ENCODE data around the gene UVRAG. TPM values are rescaled to one million over a fixed set of nuclear protein-coding genes. Genes with fewer than 3 reads are reported as not detected.

The UVRAG gene
- total and polyA plus RNA-seq, 4 donors, result 8.7 to 53.2 (median 18.3) TPM

GRCh38 chr11:76120513-76121101, 305.6 kb downstream of the UVRAG start:
- Histone ChIP-seq H3K9me3 (ENCODE audit: control insufficient read depth in 4 of 4, insufficient read depth in 3 of 4, low read length in 3 of 4) (no peaks in the 10 kb centered on the region), H3K9ac (ENCODE audit: insufficient read depth in 1 of 2, low read length in 2 of 2) (peak overlapping the region in 1 of 2 donors; percentile 77), H3K36me3 (ENCODE audit: control insufficient read depth in 4 of 4, insufficient read depth in 4 of 4, low read length in 4 of 4) (peaks cover 0 to 2% (median 0%) of the 10 kb centered on the region in 4 donors), H3K27ac (ENCODE audit: low read depth in 1 of 2, low read length in 1 of 2) (peak overlapping the region in 1 of 2 donors; percentile 64), H3K27me3 (ENCODE audit: control insufficient read depth in 3 of 3, insufficient read depth in 3 of 3, low read length in 2 of 3) (no peaks in the 10 kb centered on the region), H3K4me3 (no peak overlapping the region), H3K4me1 (ENCODE audit: control insufficient read depth in 5 of 5, insufficient read depth in 5 of 5, low read length in 5 of 5) (peaks cover 9 to 50% (median 30%) of the 10 kb centered on the region in 5 donors)
- WGBS, 2 donors, result 37 to 48% methylated on average over 5 of the region's 5 CpGs
- ATAC-seq (ENCODE audit: insufficient read depth, low FRiP score), result no peak
- TF ChIP-seq CTCF (IDR thresholded peaks at IDR 0.05; ENCODE audit: control extremely low read depth, extremely low read depth), result no peak
- DNase-seq, result peak; percentile 74 to 93 (median 91)

GRCh38 chr11:76123248-76123647, 308.2 kb downstream of the UVRAG start:
- H3K9ac ChIP-seq (ENCODE audit: insufficient read depth in 1 of 2, low read length in 2 of 2), result no peak overlapping the region
- H3K27ac ChIP-seq (ENCODE audit: low read depth in 1 of 2, low read length in 1 of 2), result no peak overlapping the region
- H3K27me3 ChIP-seq (ENCODE audit: control insufficient read depth in 3 of 3, insufficient read depth in 3 of 3, low read length in 2 of 3), result no peaks in the 10 kb centered on the region
- peak in 1 of 3 donors; percentile 43 for DNase-seq
- no peak overlapping the region for H3K4me3 ChIP-seq
- H3K9me3 ChIP-seq (ENCODE audit: control insufficient read depth in 4 of 4, insufficient read depth in 3 of 4, low read length in 3 of 4), result no peaks in the 10 kb centered on the region
- WGBS, 2 donors, result 6 to 16% methylated on average over 4 of the region's 4 CpGs
- TF ChIP-seq CTCF (IDR thresholded peaks at IDR 0.05; ENCODE audit: control extremely low read depth, extremely low read depth), result no peak
- no peak for ATAC-seq (ENCODE audit: insufficient read depth, low FRiP score)
- no peaks in the 10 kb centered on the region for H3K36me3 ChIP-seq (ENCODE audit: control insufficient read depth in 4 of 4, insufficient read depth in 4 of 4, low read length in 4 of 4)
- H3K4me1 ChIP-seq (ENCODE audit: control insufficient read depth in 5 of 5, insufficient read depth in 5 of 5, low read length in 5 of 5), result peaks cover 9 to 55% (median 30%) of the 10 kb centered on the region in 5 donors

GRCh38 chr11:76124905-76125770, 310.1 kb downstream of the UVRAG start:
- Histone ChIP-seq H3K9ac (ENCODE audit: insufficient read depth in 1 of 2, low read length in 2 of 2) (no peak overlapping the region), H3K4me3 (no peak overlapping the region), H3K9me3 (ENCODE audit: control insufficient read depth in 4 of 4, insufficient read depth in 3 of 4, low read length in 3 of 4) (no peaks in the 10 kb centered on the region), H3K36me3 (ENCODE audit: control insufficient read depth in 4 of 4, insufficient read depth in 4 of 4, low read length in 4 of 4) (no peaks in the 10 kb centered on the region), H3K27me3 (ENCODE audit: control insufficient read depth in 3 of 3, insufficient read depth in 3 of 3, low read length in 2 of 3) (no peaks in the 10 kb centered on the region), H3K4me1 (ENCODE audit: control insufficient read depth in 5 of 5, insufficient read depth in 5 of 5, low read length in 5 of 5) (peaks cover 7 to 59% (median 29%) of the 10 kb centered on the region in 5 donors), H3K27ac (ENCODE audit: low read depth in 1 of 2, low read length in 1 of 2) (no peak overlapping the region)
- WGBS, 2 donors, result 68 to 78% methylated on average over 8 of the region's 8 CpGs
- no peak for TF ChIP-seq CTCF (IDR thresholded peaks at IDR 0.05; ENCODE audit: control extremely low read depth, extremely low read depth)
- no peak for ATAC-seq (ENCODE audit: insufficient read depth, low FRiP score)
- peak in 2 of 3 donors; percentile 46 to 51 for DNase-seq

Data from lung (tissue), 12 donors.